H9 (cell line): ENCODE data around the gene MEG3. TPM values are rescaled to one million over a fixed set of nuclear protein-coding genes. Genes with fewer than 3 reads are reported as not detected.

Source experiments
- DNase-seq: peaks from one replicate; pipeline ENCODE4 v3.0.0-alpha.2; 2017
- H2AFZ ChIP-seq: one replicate; pipeline ENCODE4 v1.6.1; 2013; ENCODE audit warnings: mild to moderate bottlenecking, low read length, control low read depth, moderate library complexity
- H2AK5ac ChIP-seq: 2 replicates; pipeline ENCODE4 v1.6.1; 2013; ENCODE audit warnings: low read length, control low read depth, mixed read lengths; ENCODE audit not compliant: insufficient read length
- H2BK120ac ChIP-seq: one replicate; pipeline ENCODE4 v1.6.1; 2013; ENCODE audit warnings: low read depth, mild to moderate bottlenecking, low read length, control low read depth, inconsistent platforms; ENCODE audit not compliant: poor library complexity, severe bottlenecking
- H2BK12ac ChIP-seq: 2 replicates; pipeline ENCODE4 v1.6.1; 2013; ENCODE audit warnings: low read length, control low read depth, mixed read lengths, low read depth; ENCODE audit not compliant: insufficient read length
- H2BK15ac ChIP-seq: 2 replicates; pipeline ENCODE4 v1.6.1; 2013; ENCODE audit warnings: low read depth, low read length, control low read depth
- H2BK20ac ChIP-seq: one replicate; pipeline ENCODE4 v1.6.1; 2013; ENCODE audit warnings: low read depth, mild to moderate bottlenecking, low read length, control low read depth, inconsistent platforms; ENCODE audit not compliant: poor library complexity, severe bottlenecking
- H2BK5ac ChIP-seq: 2 replicates; pipeline ENCODE4 v1.6.1; 2013; ENCODE audit warnings: low read length, control low read depth, mixed read lengths; ENCODE audit not compliant: insufficient read length
- H3K14ac ChIP-seq: 2 replicates; pipeline ENCODE4 v1.6.1; 2013; ENCODE audit warnings: low read length, control low read depth; ENCODE audit not compliant: insufficient read depth
- H3K18ac ChIP-seq: 2 replicates; pipeline ENCODE4 v1.6.1; 2013; ENCODE audit warnings: low read depth, mild to moderate bottlenecking, mixed read lengths, low read length, control low read depth; ENCODE audit not compliant: insufficient read length
- H3K23ac ChIP-seq: 2 replicates; pipeline ENCODE4 v1.6.1; 2013; ENCODE audit warnings: low read length, control low read depth, mixed read lengths, low read depth; ENCODE audit not compliant: insufficient read length
- H3K23me2 ChIP-seq: 2 replicates; pipeline ENCODE4 v1.6.1; 2013; ENCODE audit warnings: low read depth, mild to moderate bottlenecking, mixed read lengths, low read length, control low read depth; ENCODE audit not compliant: insufficient read length, poor library complexity, severe bottlenecking
- H3K27ac ChIP-seq: 2 replicates; pipeline ENCODE4 v1.5.1; 2013; ENCODE audit warnings: low read length, control low read depth, mixed read lengths, low read depth; ENCODE audit not compliant: insufficient read length
- H3K27me3 ChIP-seq: 2 replicates; pipeline ENCODE4 v1.6.1; 2013; ENCODE audit warnings: low read length, control low read depth, inconsistent platforms; ENCODE audit not compliant: insufficient read depth
- H3K4ac ChIP-seq: 2 replicates; pipeline ENCODE4 v1.6.1; 2013; ENCODE audit warnings: low read depth, mild to moderate bottlenecking, control low read depth, inconsistent platforms, low read length, moderate library complexity
- H3K4me1 ChIP-seq: 2 replicates; pipeline ENCODE4 v1.6.1; 2013; ENCODE audit warnings: low read length, control low read depth, inconsistent platforms; ENCODE audit not compliant: insufficient read depth
- H3K4me2 ChIP-seq: 2 replicates; pipeline ENCODE4 v1.6.1; 2013; ENCODE audit warnings: low read length, control low read depth, mixed read lengths; ENCODE audit not compliant: insufficient read length, insufficient read depth
- H3K56ac ChIP-seq: 2 replicates; pipeline ENCODE4 v1.6.1; 2013; ENCODE audit warnings: low read depth, mild to moderate bottlenecking, mixed read lengths, low read length, control low read depth; ENCODE audit not compliant: insufficient read length
- H3K79me1 ChIP-seq: 2 replicates; pipeline ENCODE4 v1.6.1; 2013; ENCODE audit warnings: low read depth, mild to moderate bottlenecking, moderate library complexity, low read length, control low read depth, inconsistent platforms; ENCODE audit not compliant: insufficient read depth, poor library complexity, severe bottlenecking
- H3K79me2 ChIP-seq: 2 replicates; pipeline ENCODE4 v1.6.1; 2013; ENCODE audit warnings: low read length, control low read depth, inconsistent platforms; ENCODE audit not compliant: insufficient read depth
- H3K9ac ChIP-seq: 2 replicates; pipeline ENCODE4 v1.6.1; 2013; ENCODE audit warnings: low read length, control low read depth, mixed read lengths; ENCODE audit not compliant: insufficient read length; ENCODE audit errors: extremely low read depth
- H3K9me3 ChIP-seq: one replicate; pipeline ENCODE4 v1.6.1; 2013; ENCODE audit warnings: low read depth, low read length, inconsistent platforms; ENCODE audit not compliant: control insufficient read depth
- H3T11ph ChIP-seq: one replicate; pipeline ENCODE4 v1.6.1; 2013; ENCODE audit warnings: mild to moderate bottlenecking, low read length, control low read depth, inconsistent platforms
- H4K20me1 ChIP-seq: one replicate; pipeline ENCODE4 v1.6.1; 2013; ENCODE audit not compliant: control insufficient read depth, insufficient read length, insufficient read depth
- H4K5ac ChIP-seq: 2 replicates; pipeline ENCODE4 v1.6.1; 2013; ENCODE audit warnings: low read depth, mild to moderate bottlenecking, mixed read lengths, low read length, control low read depth; ENCODE audit not compliant: insufficient read length
- H4K8ac ChIP-seq: replicated peaks from 2 replicates; pipeline ENCODE4 v1.6.1; 2013; ENCODE audit warnings: low read length, control low read depth, mixed read lengths, low read depth; ENCODE audit not compliant: insufficient read length
- H4K91ac ChIP-seq: 2 replicates; pipeline ENCODE4 v1.6.1; 2013; ENCODE audit warnings: low read depth, mild to moderate bottlenecking, moderate library complexity, mixed read lengths, low read length, control low read depth; ENCODE audit not compliant: insufficient read length
- H3K27ac Mint-ChIP-seq, 3 experiments: 2 replicates in 2 of 3; 3 replicates in 1 of 3; pipeline ENCODE4 v1.8.0; 2020 to 2021; ENCODE audit warnings: mixed read lengths in 3 of 3, mild to moderate bottlenecking in 1 of 3, moderate library complexity in 1 of 3
- H3K27me3 Mint-ChIP-seq: 2 replicates; pipeline ENCODE4 v1.8.0; 2021; ENCODE audit warnings: low read depth, mild to moderate bottlenecking, moderate library complexity, mixed read lengths
- H3K36me3 Mint-ChIP-seq, 3 experiments: 2 replicates in 2 of 3; 3 replicates in 1 of 3; pipeline ENCODE4 v1.8.0; 2020 to 2021; ENCODE audit warnings: low read depth in 3 of 3, mixed read lengths in 3 of 3; ENCODE audit not compliant: insufficient read depth in 1 of 3
- H3K4me1 Mint-ChIP-seq, 2 experiments: 2 replicates each; pipeline ENCODE4 v1.8.0; 2020; ENCODE audit warnings: mixed read lengths in 2 of 2
- H3K4me3 Mint-ChIP-seq, 2 experiments: 2 replicates in 1 of 2; 3 replicates in 1 of 2; pipeline ENCODE4 v1.8.0; 2020 to 2021; ENCODE audit warnings: mild to moderate bottlenecking in 2 of 2, mixed read lengths in 2 of 2, moderate library complexity in 1 of 2
- H3K9me3 Mint-ChIP-seq, 2 experiments: 2 replicates in 1 of 2; 3 replicates in 1 of 2; pipeline ENCODE4 v1.8.0; 2020; ENCODE audit warnings: mild to moderate bottlenecking in 2 of 2, mixed read lengths in 2 of 2, moderate library complexity in 1 of 2
- WGBS: extraction: QIAGEN DNeasy Blood & Tissue Kit; methylation state at CpG from one replicate; pipeline ENCODE4 v1.1.7; 2013; ENCODE audit warnings: missing lambda C conversion rate, low lambda C conversion rate, mixed read lengths; ENCODE audit not compliant: insufficient read length; ENCODE audit errors: extremely low coverage; 5-methylcytosine and 5-hydroxymethylcytosine counted together
- total RNA-seq: library from RNA; stranded (reverse); gene quantifications from 2 replicates; pipeline ENCODE4 v1.2.1, GENCODE V29; 2021
- TF ChIP-seq, protein P1 (sequence below): fragments of 200-600 bp; sonication (generic); conservative IDR thresholded peaks from 3 replicates; pipeline ENCODE4 v1.8.0; 2021; ENCODE audit warnings: antibody characterized with exemption, mild to moderate bottlenecking

The MEG3 gene
- total RNA-seq, 1 experiment from 2014 or later: 0.52 TPM

GRCh38 chr14:100803226-100803625, 22.7 kb upstream of the MEG3 start:
- Mint-ChIP-seq H3K4me3 (no peak overlapping the region), H3K4me1 (peaks cover 34 to 35% of the 10 kb centered on the region in 2 experiments), H3K27ac (no peak overlapping the region), H3K27me3 (peaks cover 10% of the 10 kb centered on the region; the same call in 1 of the 2 replicates), H3K36me3 (peaks cover 7 to 12% (median 9%) of the 10 kb centered on the region in 3 experiments), H3K9me3 (peaks cover 13 to 19% of the 10 kb centered on the region in 2 experiments)
- Histone ChIP-seq H4K8ac (no peak overlapping the region), H4K5ac (no peak overlapping the region), H3T11ph (no peak overlapping the region), H3K23me2 (no peaks in the 10 kb centered on the region), H3K9me3 (peaks cover 10% of the 10 kb centered on the region), H2AK5ac (no peak overlapping the region), H3K18ac (no peak overlapping the region), H3K4me1 (peaks cover 5% of the 10 kb centered on the region), H2BK12ac (no peak overlapping the region), H3K4me2 (no peak overlapping the region), H2AFZ (no peak overlapping the region), H3K14ac (no peak overlapping the region), H3K79me1 (no peaks in the 10 kb centered on the region), H2BK15ac (no peak overlapping the region), H3K79me2 (no peaks in the 10 kb centered on the region), H3K27ac (no peak overlapping the region), H3K27me3 (no peaks in the 10 kb centered on the region; the same call in 1 of the 2 replicates), H3K56ac (no peak overlapping the region), H2BK120ac (no peak overlapping the region), H4K20me1 (no peaks in the 10 kb centered on the region), H2BK20ac (no peak overlapping the region), H3K23ac (no peak overlapping the region), H4K91ac (no peak overlapping the region), H3K4ac (no peak overlapping the region), H3K9ac (no peak overlapping the region), H2BK5ac (no peak overlapping the region)
- no peak for DNase-seq
- TF ChIP-seq, protein P1, sequence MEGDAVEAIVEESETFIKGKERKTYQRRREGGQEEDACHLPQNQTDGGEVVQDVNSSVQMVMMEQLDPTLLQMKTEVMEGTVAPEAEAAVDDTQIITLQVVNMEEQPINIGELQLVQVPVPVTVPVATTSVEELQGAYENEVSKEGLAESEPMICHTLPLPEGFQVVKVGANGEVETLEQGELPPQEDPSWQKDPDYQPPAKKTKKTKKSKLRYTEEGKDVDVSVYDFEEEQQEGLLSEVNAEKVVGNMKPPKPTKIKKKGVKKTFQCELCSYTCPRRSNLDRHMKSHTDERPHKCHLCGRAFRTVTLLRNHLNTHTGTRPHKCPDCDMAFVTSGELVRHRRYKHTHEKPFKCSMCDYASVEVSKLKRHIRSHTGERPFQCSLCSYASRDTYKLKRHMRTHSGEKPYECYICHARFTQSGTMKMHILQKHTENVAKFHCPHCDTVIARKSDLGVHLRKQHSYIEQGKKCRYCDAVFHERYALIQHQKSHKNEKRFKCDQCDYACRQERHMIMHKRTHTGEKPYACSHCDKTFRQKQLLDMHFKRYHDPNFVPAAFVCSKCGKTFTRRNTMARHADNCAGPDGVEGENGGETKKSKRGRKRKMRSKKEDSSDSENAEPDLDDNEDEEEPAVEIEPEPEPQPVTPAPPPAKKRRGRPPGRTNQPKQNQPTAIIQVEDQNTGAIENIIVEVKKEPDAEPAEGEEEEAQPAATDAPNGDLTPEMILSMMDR: no peak
- no CpG with 5 or more reads among the region's 8 CpGs for WGBS
